GM12801 (cell line): ENCODE results near the gene DOCK10.

ENCODE experiments used
- TF ChIP-seq, protein P1 (sequence below): IDR thresholded peaks from one replicate; pipeline ENCODE4 v1.5.1; 2011; ENCODE audit warnings: control low read depth; ENCODE audit not compliant: insufficient read length; ENCODE audit errors: extremely low read depth

The DOCK10 gene

DNA sequence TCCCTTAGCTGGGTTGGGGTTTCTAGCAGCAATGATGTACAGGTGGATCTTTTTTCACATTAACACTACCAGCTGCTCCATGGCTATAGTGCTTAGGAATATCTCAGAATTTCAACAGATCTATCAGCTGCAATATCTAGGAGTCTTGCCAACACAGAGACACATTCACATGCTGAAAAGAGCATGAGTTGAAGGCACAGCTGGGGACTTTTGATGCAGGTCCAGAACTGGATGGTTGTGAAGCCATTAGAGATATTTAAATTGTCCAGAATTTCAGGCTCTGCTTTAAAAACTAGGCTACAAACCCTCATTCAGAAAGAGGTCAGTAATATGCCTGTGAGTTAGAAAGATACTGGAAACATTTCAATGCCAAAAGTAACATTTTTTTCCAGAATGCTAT is 203.9 kb downstream of the DOCK10 start:
- TF ChIP-seq, protein P1, sequence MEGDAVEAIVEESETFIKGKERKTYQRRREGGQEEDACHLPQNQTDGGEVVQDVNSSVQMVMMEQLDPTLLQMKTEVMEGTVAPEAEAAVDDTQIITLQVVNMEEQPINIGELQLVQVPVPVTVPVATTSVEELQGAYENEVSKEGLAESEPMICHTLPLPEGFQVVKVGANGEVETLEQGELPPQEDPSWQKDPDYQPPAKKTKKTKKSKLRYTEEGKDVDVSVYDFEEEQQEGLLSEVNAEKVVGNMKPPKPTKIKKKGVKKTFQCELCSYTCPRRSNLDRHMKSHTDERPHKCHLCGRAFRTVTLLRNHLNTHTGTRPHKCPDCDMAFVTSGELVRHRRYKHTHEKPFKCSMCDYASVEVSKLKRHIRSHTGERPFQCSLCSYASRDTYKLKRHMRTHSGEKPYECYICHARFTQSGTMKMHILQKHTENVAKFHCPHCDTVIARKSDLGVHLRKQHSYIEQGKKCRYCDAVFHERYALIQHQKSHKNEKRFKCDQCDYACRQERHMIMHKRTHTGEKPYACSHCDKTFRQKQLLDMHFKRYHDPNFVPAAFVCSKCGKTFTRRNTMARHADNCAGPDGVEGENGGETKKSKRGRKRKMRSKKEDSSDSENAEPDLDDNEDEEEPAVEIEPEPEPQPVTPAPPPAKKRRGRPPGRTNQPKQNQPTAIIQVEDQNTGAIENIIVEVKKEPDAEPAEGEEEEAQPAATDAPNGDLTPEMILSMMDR, result no peak

GRCh38 chr2:224837558-224837957 is 204.7 kb downstream of the DOCK10 start:
- TF ChIP-seq, protein P1, result no peak

DNA sequence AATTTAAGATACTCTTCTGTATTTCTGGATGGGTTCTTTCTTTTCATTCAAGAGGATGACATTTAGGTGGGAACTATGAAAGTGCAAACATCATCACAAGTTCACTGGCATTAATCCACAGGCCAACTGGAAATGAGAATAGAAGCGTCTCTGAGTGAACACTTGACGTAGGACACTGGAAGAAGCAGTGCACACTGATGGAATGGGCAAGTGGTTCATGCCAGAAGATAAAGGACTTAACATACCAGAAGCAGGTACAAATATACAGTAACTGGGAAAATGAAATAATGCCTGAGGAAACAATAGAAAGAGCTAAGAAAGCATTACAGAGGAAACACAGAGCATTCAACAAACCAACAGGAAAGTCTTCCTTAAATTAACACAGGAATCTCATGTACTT is 205.2 kb downstream of the DOCK10 start:
- TF ChIP-seq, protein P1, result no peak

- TF ChIP-seq, protein P1, result no peak
Observed at GRCh38 chr2:224836263-224836662, 206.0 kb downstream of the DOCK10 start.

DNA sequence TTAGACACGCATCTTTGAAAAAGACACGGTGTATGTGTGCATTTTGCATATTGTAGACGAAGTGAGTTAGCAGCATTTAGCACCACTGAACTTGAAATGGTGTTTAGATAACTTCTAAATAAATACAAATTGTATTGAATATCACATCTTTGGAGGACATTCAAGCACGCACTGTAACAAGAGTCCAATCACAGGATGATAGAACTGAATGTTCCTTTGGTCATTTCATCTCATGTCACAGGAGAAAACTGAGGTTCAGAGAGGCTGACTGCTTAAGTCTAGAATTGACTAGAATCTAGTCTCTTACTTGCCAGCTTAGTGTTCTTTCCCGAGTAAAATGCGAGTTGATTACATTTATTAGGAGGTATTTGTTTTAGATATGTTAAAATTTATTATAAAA is 206.9 kb downstream of the DOCK10 start:
- TF ChIP-seq, protein P1, result no peak

GRCh38 chr2:224833986-224834385 is 208.3 kb downstream of the DOCK10 start:
- TF ChIP-seq, protein P1, result no peak

DNA sequence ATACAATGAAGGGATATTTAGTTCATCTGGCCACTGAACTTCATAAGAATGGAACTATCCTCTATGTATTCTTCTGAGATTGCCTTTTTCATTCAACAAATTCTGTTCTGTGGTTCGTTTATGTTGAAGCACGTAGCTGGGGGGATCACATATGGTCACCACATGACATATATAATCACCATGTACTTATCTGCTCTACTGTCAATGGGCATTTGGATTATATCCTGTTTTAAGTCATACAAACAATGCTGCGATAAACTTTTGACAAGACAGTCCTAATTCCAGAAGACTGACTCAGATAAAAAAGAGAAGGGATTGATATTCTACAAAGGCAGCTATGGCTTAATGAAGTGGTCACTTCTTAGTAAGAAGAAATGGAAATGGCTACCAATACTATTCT is 210.1 kb downstream of the DOCK10 start:
- TF ChIP-seq, protein P1, result no peak

DNA sequence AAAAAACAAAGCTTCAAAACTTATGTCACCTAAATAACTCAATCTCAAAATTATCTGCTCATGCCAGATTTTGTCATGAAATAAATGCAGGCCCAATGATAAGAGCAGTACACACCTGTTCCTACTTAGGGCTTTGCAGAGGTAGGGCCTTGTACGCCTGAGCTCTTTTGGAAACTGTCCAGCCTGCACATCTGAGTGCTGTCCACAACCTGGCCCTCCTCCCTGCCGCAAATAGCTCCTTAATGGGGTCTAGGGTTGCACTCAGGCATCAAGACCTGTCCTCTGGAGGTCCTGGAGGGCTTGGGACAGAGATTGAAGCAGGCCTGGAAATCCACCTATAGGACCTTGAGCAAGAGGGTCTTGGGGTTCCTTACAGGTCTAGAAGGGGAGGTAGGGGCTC is 210.7 kb downstream of the DOCK10 start:
- TF ChIP-seq, protein P1, result no peak
